NCI-H69 (cell line): Measurements from ENCODE around the gene USP49.

ENCODE experiments used
- DNase-seq: peaks from one replicate; lab custom pipeline; 2025; lab: John Stamatoyannopoulos, UW

The USP49 gene

GRCh38 chr6:41874741-41875140 lies 20.4 kb downstream of the USP49 start:
- no peak for DNase-seq

DNA sequence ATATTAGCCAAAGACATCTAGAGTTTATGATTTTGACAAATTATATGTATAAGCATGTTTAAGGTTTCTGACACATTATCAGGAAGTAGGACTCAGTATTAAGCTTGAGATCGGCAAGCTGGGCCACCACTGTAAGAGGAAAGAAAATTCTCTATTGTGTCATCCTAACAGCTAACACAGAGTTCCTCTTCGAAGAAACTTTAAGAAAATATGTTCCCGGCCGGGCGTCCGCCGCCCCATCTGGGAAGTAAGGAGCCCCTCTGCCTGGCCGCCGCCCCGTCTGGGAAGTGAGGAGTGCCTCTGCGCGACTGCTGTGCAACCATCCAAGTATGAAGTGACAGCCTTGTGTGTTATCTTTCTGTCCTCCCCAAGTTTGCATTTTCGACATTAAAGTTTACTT lies 23.0 kb downstream of the USP49 start:
- no peak for DNase-seq

DNA sequence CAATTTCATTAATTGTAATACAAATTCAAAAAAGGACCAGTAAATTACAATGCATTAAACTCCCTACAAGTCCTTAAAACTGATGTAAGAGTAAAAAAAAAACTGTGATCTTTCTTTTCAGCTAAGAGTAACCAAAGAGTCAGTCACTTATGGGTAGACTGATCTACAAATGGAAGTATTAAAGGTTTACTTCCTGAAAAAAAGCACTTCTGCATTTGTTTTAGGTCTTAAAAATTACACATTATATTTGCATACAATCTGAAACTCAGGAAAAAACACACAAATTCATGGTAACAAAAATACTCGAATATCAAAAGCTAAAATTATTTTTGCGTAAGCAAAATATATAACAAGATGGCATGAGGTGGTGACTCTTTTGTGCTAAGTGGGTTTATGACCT lies 23.5 kb downstream of the USP49 start:
- DNase-seq, result no peak

- DNase-seq, result no peak
Measured at GRCh38 chr6:41859356-41859755, 35.8 kb downstream of the USP49 start.

GRCh38 chr6:41858703-41859102 lies 36.5 kb downstream of the USP49 start:
- no peak for DNase-seq

GRCh38 chr6:41850861-41851260 lies 44.3 kb downstream of the USP49 start:
- DNase-seq, result no peak

DNA sequence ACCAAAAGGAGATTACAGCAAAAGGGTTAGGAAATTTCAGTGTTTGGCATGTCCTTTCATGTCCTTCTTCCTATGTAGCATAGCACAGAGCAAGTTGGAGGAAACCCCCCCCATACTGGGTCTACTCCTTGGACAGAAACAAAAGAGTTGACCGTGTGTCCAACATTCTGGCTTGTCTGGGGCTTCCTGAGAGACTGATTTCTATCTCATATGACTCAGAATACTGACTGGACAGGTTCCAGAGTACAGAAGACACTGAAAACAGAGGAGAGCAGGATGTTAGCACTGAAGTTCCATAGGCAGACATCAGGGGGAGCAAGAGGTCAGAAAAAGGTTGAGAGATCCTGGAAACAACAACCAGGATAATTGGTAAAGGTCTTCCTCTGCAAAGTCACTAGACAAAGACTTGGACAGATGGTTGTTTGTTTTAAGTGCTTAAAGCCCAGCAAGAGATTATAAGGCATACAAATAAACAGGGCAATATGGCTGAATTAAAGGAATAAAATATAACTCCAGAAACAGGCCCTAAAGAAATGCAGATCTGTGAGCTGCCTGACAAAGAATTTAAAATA lies 48.4 kb downstream of the USP49 start:
- peak; percentile 85 for DNase-seq

- DNase-seq, result no peak
Measured at GRCh38 chr6:41843178-41843577, 52.0 kb downstream of the USP49 start.

GRCh38 chr6:41840326-41840725 lies 54.8 kb downstream of the USP49 start:
- DNase-seq, result no peak

DNA sequence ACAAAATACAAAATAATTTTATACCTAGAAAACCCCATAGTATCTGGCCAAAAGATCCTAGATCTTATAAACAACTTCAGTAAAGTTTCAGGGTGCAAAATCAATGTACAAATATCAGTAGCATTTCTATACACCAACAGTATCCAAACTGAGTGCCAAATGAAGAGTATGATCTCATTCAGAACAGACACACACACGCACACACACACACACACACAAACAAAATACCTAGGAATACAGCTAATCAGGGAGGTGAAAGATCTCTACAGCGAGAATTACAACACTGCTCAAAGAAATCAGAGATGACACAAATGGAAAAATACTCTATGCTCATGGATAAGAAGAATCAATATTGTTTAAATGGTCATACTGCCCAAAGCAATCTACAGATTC lies 58.5 kb downstream of the USP49 start:
- DNase-seq, result no peak

DNA sequence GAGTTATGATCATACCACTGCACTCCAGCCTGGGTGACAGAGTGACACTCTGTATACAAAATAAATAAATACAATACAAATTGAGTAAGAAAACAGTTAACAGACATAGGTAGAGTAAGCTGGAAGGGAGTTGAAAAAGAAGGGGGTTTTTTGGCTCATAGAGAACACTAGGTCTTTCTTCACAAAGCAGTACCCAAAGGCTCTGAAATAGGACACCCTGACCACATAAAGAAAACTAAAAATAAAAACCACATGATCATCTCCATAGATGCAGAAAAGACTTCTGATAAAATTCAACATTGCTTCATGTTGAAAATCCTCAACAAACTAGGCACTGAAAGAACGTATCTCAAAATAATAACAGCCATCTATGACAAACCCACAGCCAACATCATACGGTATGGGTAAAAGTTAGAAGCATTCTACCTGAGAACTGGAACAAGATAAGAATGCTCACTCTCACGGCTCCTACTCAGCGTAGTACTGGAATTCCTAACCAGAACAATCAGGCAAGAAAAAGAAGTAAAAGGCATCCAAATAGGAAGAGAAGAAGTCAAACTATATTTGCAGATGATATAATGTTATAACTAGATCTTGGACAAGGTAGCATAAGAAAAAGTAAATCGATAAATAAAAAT lies 59.0 kb downstream of the USP49 start:
- no peak for DNase-seq

DNA sequence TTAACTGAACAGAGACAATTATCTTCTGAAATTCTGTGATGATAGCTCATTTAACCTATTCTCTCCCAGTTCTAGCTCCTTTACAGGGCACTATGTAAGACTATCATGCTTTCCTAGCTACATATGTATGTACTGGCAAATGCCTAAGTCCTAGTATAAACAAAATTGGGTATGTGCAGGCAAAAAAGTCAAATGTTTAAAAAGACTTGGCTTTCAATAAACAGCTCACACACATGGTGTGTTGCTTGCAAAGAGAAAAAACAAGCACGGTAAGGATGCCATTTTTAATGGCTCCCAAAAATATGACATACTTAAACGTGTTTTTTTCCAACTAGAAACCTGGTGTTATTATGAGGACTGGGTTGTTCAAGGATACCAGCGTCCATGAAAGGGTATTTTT lies 62.9 kb downstream of the USP49 start:
- DNase-seq, result no peak

GRCh38 chr6:41826343-41827022 lies 68.7 kb downstream of the USP49 start:
- DNase-seq, result no peak

GRCh38 chr6:41824571-41825569 lies 70.3 kb downstream of the USP49 start:
- no peak for DNase-seq

GRCh38 chr6:41823178-41823577 lies 72.0 kb downstream of the USP49 start:
- no peak for DNase-seq

- DNase-seq, result no peak
Measured at GRCh38 chr6:41822021-41822420, 73.2 kb downstream of the USP49 start.

- DNase-seq, result no peak
Measured at GRCh38 chr6:41821266-41821665, 73.9 kb downstream of the USP49 start.

DNA sequence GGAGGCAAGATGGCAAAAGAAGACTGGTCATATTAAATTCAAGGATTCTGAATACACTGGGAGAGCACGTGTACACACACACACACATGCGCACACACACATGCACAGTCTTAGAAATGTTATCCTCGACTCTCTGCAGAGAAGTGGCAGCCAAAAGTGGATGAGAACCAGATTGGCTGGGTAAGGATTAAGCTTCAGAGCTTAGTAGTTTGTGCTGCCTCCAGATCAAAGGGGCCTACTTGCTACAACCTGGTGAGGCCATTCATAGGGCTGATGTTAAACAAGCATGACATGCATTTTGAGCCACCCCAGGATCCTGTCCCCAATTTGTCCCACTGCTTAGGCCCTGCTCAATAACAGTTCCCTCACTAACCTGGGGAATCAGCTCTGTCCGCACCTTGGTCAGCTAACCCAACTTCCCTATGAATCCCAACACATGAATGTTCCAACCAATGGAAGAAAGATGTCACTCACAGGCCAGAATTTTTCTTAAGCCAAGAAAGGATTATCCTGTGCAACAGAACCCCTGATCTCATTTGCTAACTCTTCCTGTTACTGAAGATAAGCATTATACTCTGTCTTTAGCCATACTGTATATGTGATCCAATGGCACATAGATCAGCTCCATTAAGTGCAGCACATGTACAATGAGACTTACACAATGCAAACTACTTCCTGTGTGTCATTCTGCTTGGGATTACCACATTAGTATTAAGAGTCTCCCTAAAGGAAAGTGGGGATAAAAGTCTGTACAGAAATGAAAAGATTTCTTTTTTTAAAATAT lies 76.7 kb downstream of the USP49 start:
- no peak for DNase-seq

- peak; percentile 30 for DNase-seq
Measured at GRCh38 chr6:41815587-41815986, 79.6 kb downstream of the USP49 start.

- peak; percentile 75 for DNase-seq
Measured at GRCh38 chr6:41814629-41815028, 80.5 kb downstream of the USP49 start.

- no peak for DNase-seq
Measured at GRCh38 chr6:41813956-41814355, 81.2 kb downstream of the USP49 start.

GRCh38 chr6:41813469-41813868 lies 81.7 kb downstream of the USP49 start:
- DNase-seq, result peak; percentile 19
